ENCODE data around the gene SLC39A1. TPM values are rescaled to one million over a fixed set of nuclear protein-coding genes. Genes with fewer than 3 reads are reported as not detected.
A peak's percentile ranks its signal among the peaks of the same experiment; 100 is the strongest.

The SLC39A1 gene
- total RNA-seq, 1 experiment from 2014 or later: 204 TPM

DNA sequence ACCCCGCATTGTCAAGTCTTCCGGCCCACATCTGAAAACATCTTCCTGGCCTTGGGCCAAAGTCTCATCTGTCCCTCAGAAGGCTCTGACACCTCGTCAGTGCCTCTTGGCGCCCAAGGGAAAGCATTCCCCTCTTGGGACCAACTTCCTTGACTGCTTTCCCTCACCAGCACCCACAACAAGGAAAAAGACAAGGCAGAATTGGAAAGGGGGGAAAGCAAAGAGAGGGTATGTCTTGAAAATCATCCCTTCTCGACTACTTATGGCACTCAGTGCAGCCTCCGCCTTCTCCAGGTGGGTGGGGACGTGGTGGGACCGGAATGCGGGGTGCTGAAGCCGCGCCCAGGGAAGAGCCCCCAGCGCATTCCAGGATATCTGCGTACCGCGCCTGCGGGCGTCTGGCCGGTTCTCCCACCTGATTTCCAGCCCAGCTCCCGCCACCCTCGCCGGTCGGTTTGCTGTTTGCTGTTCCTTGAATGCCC, 554 bp upstream of the SLC39A1 start (continued):
- TF ChIP-seq ZNF423 (CRISPR knock-in tag; IDR thresholded peaks at IDR 0.05) (no peak), NR2C2 (CRISPR knock-in tag; IDR thresholded peaks at IDR 0.05) (no peak), ATF1 (CRISPR knock-in tag; IDR thresholded peaks at IDR 0.05) (no peak)
- TF ChIP-seq, protein P1, sequence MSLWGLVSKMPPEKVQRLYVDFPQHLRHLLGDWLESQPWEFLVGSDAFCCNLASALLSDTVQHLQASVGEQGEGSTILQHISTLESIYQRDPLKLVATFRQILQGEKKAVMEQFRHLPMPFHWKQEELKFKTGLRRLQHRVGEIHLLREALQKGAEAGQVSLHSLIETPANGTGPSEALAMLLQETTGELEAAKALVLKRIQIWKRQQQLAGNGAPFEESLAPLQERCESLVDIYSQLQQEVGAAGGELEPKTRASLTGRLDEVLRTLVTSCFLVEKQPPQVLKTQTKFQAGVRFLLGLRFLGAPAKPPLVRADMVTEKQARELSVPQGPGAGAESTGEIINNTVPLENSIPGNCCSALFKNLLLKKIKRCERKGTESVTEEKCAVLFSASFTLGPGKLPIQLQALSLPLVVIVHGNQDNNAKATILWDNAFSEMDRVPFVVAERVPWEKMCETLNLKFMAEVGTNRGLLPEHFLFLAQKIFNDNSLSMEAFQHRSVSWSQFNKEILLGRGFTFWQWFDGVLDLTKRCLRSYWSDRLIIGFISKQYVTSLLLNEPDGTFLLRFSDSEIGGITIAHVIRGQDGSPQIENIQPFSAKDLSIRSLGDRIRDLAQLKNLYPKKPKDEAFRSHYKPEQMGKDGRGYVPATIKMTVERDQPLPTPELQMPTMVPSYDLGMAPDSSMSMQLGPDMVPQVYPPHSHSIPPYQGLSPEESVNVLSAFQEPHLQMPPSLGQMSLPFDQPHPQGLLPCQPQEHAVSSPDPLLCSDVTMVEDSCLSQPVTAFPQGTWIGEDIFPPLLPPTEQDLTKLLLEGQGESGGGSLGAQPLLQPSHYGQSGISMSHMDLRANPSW (CRISPR knock-in tag; conservative IDR thresholded peaks at IDR 0.05; ENCODE audit: low read depth): no peak
- TF ChIP-seq, protein P2, sequence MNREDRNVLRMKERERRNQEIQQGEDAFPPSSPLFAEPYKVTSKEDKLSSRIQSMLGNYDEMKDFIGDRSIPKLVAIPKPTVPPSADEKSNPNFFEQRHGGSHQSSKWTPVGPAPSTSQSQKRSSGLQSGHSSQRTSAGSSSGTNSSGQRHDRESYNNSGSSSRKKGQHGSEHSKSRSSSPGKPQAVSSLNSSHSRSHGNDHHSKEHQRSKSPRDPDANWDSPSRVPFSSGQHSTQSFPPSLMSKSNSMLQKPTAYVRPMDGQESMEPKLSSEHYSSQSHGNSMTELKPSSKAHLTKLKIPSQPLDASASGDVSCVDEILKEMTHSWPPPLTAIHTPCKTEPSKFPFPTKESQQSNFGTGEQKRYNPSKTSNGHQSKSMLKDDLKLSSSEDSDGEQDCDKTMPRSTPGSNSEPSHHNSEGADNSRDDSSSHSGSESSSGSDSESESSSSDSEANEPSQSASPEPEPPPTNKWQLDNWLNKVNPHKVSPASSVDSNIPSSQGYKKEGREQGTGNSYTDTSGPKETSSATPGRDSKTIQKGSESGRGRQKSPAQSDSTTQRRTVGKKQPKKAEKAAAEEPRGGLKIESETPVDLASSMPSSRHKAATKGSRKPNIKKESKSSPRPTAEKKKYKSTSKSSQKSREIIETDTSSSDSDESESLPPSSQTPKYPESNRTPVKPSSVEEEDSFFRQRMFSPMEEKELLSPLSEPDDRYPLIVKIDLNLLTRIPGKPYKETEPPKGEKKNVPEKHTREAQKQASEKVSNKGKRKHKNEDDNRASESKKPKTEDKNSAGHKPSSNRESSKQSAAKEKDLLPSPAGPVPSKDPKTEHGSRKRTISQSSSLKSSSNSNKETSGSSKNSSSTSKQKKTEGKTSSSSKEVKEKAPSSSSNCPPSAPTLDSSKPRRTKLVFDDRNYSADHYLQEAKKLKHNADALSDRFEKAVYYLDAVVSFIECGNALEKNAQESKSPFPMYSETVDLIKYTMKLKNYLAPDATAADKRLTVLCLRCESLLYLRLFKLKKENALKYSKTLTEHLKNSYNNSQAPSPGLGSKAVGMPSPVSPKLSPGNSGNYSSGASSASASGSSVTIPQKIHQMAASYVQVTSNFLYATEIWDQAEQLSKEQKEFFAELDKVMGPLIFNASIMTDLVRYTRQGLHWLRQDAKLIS (CRISPR knock-in tag; IDR thresholded peaks at IDR 0.05; ENCODE audit: borderline replicate concordance): no peak
- TF ChIP-seq, protein P3, sequence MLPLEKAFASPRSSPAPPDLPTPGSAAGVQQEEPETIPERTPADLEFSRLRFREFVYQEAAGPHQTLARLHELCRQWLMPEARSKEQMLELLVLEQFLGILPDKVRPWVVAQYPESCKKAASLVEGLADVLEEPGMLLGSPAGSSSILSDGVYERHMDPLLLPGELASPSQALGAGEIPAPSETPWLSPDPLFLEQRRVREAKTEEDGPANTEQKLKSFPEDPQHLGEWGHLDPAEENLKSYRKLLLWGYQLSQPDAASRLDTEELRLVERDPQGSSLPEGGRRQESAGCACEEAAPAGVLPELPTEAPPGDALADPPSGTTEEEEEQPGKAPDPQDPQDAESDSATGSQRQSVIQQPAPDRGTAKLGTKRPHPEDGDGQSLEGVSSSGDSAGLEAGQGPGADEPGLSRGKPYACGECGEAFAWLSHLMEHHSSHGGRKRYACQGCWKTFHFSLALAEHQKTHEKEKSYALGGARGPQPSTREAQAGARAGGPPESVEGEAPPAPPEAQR (CRISPR knock-in tag; IDR thresholded peaks at IDR 0.05): no peak
- TF ChIP-seq, protein P4, sequence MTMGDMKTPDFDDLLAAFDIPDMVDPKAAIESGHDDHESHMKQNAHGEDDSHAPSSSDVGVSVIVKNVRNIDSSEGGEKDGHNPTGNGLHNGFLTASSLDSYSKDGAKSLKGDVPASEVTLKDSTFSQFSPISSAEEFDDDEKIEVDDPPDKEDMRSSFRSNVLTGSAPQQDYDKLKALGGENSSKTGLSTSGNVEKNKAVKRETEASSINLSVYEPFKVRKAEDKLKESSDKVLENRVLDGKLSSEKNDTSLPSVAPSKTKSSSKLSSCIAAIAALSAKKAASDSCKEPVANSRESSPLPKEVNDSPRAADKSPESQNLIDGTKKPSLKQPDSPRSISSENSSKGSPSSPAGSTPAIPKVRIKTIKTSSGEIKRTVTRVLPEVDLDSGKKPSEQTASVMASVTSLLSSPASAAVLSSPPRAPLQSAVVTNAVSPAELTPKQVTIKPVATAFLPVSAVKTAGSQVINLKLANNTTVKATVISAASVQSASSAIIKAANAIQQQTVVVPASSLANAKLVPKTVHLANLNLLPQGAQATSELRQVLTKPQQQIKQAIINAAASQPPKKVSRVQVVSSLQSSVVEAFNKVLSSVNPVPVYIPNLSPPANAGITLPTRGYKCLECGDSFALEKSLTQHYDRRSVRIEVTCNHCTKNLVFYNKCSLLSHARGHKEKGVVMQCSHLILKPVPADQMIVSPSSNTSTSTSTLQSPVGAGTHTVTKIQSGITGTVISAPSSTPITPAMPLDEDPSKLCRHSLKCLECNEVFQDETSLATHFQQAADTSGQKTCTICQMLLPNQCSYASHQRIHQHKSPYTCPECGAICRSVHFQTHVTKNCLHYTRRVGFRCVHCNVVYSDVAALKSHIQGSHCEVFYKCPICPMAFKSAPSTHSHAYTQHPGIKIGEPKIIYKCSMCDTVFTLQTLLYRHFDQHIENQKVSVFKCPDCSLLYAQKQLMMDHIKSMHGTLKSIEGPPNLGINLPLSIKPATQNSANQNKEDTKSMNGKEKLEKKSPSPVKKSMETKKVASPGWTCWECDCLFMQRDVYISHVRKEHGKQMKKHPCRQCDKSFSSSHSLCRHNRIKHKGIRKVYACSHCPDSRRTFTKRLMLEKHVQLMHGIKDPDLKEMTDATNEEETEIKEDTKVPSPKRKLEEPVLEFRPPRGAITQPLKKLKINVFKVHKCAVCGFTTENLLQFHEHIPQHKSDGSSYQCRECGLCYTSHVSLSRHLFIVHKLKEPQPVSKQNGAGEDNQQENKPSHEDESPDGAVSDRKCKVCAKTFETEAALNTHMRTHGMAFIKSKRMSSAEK (CRISPR knock-in tag; IDR thresholded peaks at IDR 0.05; ENCODE audit: borderline replicate concordance): no peak
- TF ChIP-seq, protein P5, sequence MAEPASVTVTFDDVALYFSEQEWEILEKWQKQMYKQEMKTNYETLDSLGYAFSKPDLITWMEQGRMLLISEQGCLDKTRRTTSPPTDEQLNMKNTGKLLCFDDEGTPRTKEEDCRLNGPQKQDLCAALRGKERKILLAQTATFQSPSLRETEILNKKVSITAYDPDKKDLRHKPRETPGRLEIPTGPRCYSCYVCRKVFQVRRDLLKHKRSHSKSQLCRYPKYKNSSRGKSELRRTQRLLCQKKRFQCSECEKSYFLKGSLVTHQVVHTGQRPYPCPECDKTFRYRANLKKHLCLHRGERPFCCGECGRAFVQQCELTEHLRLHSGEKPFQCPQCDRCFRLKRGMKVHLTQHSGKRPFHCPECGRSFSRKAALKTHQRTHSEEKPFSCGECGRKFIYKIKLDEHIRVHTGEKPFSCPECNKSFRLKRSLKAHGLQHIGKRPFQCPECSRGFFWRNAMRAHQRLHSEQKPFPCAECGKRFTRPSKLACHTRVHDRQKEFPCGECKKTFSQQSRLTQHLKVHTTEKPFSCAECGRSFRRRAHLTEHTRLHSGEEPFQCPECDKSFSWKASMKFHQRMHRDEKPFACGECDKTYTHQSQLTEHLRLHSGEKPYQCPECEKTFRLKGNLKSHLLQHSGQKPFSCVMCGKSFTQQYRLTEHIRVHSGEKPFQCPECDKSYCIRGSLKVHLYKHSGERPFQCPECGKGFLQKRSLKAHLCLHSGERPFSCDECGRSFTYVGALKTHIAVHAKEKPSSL (CRISPR knock-in tag; conservative IDR thresholded peaks at IDR 0.05): no peak
- TF ChIP-seq, protein P6, sequence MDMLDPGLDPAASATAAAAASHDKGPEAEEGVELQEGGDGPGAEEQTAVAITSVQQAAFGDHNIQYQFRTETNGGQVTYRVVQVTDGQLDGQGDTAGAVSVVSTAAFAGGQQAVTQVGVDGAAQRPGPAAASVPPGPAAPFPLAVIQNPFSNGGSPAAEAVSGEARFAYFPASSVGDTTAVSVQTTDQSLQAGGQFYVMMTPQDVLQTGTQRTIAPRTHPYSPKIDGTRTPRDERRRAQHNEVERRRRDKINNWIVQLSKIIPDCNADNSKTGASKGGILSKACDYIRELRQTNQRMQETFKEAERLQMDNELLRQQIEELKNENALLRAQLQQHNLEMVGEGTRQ (CRISPR knock-in tag; IDR thresholded peaks at IDR 0.05): peak; percentile 20; the same call in 1 of the 2 replicates
- TF ChIP-seq, protein P7, sequence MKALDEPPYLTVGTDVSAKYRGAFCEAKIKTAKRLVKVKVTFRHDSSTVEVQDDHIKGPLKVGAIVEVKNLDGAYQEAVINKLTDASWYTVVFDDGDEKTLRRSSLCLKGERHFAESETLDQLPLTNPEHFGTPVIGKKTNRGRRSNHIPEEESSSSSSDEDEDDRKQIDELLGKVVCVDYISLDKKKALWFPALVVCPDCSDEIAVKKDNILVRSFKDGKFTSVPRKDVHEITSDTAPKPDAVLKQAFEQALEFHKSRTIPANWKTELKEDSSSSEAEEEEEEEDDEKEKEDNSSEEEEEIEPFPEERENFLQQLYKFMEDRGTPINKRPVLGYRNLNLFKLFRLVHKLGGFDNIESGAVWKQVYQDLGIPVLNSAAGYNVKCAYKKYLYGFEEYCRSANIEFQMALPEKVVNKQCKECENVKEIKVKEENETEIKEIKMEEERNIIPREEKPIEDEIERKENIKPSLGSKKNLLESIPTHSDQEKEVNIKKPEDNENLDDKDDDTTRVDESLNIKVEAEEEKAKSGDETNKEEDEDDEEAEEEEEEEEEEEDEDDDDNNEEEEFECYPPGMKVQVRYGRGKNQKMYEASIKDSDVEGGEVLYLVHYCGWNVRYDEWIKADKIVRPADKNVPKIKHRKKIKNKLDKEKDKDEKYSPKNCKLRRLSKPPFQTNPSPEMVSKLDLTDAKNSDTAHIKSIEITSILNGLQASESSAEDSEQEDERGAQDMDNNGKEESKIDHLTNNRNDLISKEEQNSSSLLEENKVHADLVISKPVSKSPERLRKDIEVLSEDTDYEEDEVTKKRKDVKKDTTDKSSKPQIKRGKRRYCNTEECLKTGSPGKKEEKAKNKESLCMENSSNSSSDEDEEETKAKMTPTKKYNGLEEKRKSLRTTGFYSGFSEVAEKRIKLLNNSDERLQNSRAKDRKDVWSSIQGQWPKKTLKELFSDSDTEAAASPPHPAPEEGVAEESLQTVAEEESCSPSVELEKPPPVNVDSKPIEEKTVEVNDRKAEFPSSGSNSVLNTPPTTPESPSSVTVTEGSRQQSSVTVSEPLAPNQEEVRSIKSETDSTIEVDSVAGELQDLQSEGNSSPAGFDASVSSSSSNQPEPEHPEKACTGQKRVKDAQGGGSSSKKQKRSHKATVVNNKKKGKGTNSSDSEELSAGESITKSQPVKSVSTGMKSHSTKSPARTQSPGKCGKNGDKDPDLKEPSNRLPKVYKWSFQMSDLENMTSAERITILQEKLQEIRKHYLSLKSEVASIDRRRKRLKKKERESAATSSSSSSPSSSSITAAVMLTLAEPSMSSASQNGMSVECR (CRISPR knock-in tag; IDR thresholded peaks at IDR 0.05; ENCODE audit: borderline replicate concordance): no peak
